ENCODE results near the gene ALKAL2. TPM values are rescaled to one million over a fixed set of nuclear protein-coding genes. Genes with fewer than 3 reads are reported as not detected.

The ALKAL2 gene
- total RNA-seq, 1 experiment from 2014 or later = not detected

GRCh38 chr2:328761-329160 is 40.9 kb upstream of the ALKAL2 start:
- H3K27me3 Mint-ChIP-seq (ENCODE audit: unreplicated experiment) = no peaks in the 10 kb centered on the region
- DNase-seq = no peak
- peaks cover 24% of the 10 kb centered on the region for H3K9me3 Mint-ChIP-seq (ENCODE audit: low read depth, unreplicated experiment)
- H3K27ac Mint-ChIP-seq (ENCODE audit: unreplicated experiment) = no peak overlapping the region
- no peak overlapping the region for H3K4me3 Mint-ChIP-seq (ENCODE audit: low read depth, unreplicated experiment)
- TF ChIP-seq CTCF (IDR thresholded peaks at IDR 0.05; ENCODE audit: unreplicated experiment) = no peak
- BruUV-seq (replicated peaks) = no TSS peak
- intact Hi-C loops (cut with micrococcal nuclease; ENCODE audit: unreplicated experiment) = no loop called here
- H3K36me3 Mint-ChIP-seq (ENCODE audit: insufficient read depth, unreplicated experiment) = no peaks in the 10 kb centered on the region
- CTCF ChIA-PET = no interaction called here
- H3K4me1 Mint-ChIP-seq (ENCODE audit: low read depth, unreplicated experiment) = no peaks in the 10 kb centered on the region

- Mint-ChIP-seq H3K27ac (ENCODE audit: unreplicated experiment) (no peak overlapping the region), H3K9me3 (ENCODE audit: low read depth, unreplicated experiment) (peaks cover 32% of the 10 kb centered on the region), H3K36me3 (ENCODE audit: insufficient read depth, unreplicated experiment) (no peaks in the 10 kb centered on the region), H3K4me1 (ENCODE audit: low read depth, unreplicated experiment) (no peaks in the 10 kb centered on the region), H3K4me3 (ENCODE audit: low read depth, unreplicated experiment) (no peak overlapping the region), H3K27me3 (ENCODE audit: unreplicated experiment) (no peaks in the 10 kb centered on the region)
- intact Hi-C loops (cut with micrococcal nuclease; ENCODE audit: unreplicated experiment) = no loop called here
- BruUV-seq (replicated peaks) = no TSS peak
- CTCF ChIA-PET = no interaction called here
- no peak for TF ChIP-seq CTCF (IDR thresholded peaks at IDR 0.05; ENCODE audit: unreplicated experiment)
- DNase-seq = no peak
These were observed 35.1 kb upstream of the ALKAL2 start for GRCh38 chr2:323035-323434.

- no TSS peak for BruUV-seq (replicated peaks)
These were observed 34.4 kb upstream of the ALKAL2 start for GRCh38 chr2:322326-322725.

GRCh38 chr2:320561-320960 is 32.7 kb upstream of the ALKAL2 start:
- Mint-ChIP-seq H3K27me3 (ENCODE audit: unreplicated experiment) (no peaks in the 10 kb centered on the region), H3K36me3 (ENCODE audit: insufficient read depth, unreplicated experiment) (no peaks in the 10 kb centered on the region), H3K4me3 (ENCODE audit: low read depth, unreplicated experiment) (no peak overlapping the region), H3K9me3 (ENCODE audit: low read depth, unreplicated experiment) (peaks cover 23% of the 10 kb centered on the region), H3K4me1 (ENCODE audit: low read depth, unreplicated experiment) (no peaks in the 10 kb centered on the region), H3K27ac (ENCODE audit: unreplicated experiment) (no peak overlapping the region)
- BruUV-seq (replicated peaks) = no TSS peak
- CTCF ChIA-PET = no interaction called here
- intact Hi-C loops (cut with micrococcal nuclease; ENCODE audit: unreplicated experiment) = no loop called here
- no peak for DNase-seq
- TF ChIP-seq CTCF (IDR thresholded peaks at IDR 0.05; ENCODE audit: unreplicated experiment) = no peak

More at GRCh38 chr2:322326-322725, 34.4 kb upstream of the ALKAL2 start:
- Mint-ChIP-seq H3K9me3 (ENCODE audit: low read depth, unreplicated experiment) (peaks cover 29% of the 10 kb centered on the region), H3K36me3 (ENCODE audit: insufficient read depth, unreplicated experiment) (no peaks in the 10 kb centered on the region), H3K4me3 (ENCODE audit: low read depth, unreplicated experiment) (no peak overlapping the region), H3K27me3 (ENCODE audit: unreplicated experiment) (no peaks in the 10 kb centered on the region), H3K4me1 (ENCODE audit: low read depth, unreplicated experiment) (no peaks in the 10 kb centered on the region), H3K27ac (ENCODE audit: unreplicated experiment) (no peak overlapping the region)
- intact Hi-C loops (cut with micrococcal nuclease; ENCODE audit: unreplicated experiment) = no loop called here
- no peak for TF ChIP-seq CTCF (IDR thresholded peaks at IDR 0.05; ENCODE audit: unreplicated experiment)
- no peak for DNase-seq
- CTCF ChIA-PET = no interaction called here
